Measurements from ENCODE around the gene KCNA2.

KCNA2 gene

GRCh38 chr1:110620250-110620615, 14.1 kb upstream of the KCNA2 start:
- peak overlapping the region; percentile 95 for H3K27ac Mint-ChIP-seq (ENCODE audit: low read depth)
- ATAC-seq (replicated peaks; ENCODE audit: extremely low read depth, poor library complexity, severe bottlenecking) (no peak), DNase-seq (ENCODE audit: low spot score in 2 of 2) (no peak)
- H3K36me3 Mint-ChIP-seq (ENCODE audit: insufficient read depth), result peaks cover 20% of the 10 kb centered on the region
- H3K27me3 Mint-ChIP-seq, result no peaks in the 10 kb centered on the region
- peaks cover 31% of the 10 kb centered on the region for H3K4me1 Mint-ChIP-seq
- no peaks in the 10 kb centered on the region for H3K9me3 Mint-ChIP-seq
- peak overlapping the region; percentile 75 for H3K4me3 Mint-ChIP-seq

DNA sequence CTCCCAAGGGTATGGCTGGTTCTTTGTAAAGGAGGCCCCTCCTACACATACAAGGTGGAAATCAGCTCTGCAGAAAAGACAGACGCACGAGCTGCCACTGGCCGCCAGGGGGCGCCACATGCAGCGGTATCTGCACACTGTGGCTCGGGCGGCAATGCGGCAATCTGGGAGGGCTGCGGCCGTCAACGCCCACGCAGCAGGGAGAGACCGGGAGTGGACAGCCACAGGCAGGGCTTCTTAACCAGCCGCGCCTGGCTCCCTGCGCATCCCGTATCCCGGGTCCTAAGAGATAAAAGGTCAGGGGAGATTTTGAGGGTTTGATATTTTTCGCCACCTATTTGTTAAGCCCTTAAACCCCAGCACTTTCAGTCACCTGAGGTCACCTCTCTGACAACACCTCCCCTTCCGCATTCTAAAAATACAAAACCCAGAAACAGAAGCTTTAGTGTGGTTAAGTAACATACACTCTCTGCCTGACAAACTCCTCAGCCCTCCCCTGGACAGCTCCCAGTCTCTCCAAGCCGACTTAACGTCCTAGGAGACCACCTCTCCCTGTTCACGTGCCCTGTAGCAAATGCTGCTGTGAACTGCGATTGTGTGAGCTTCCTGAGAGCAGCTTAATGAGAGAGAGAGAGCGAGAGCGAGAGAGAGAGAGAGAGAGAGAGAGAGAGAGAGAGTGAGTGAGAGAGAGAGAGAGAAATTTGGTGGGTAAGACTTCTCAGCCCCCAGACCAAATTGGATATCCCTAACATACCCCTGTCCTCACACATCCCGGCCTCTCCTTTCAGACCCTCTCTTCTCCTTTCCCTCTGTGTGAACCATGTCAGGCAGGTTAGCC, 13.5 kb upstream of the KCNA2 start:
- Mint-ChIP-seq H3K4me1 (peaks cover 31% of the 10 kb centered on the region), H3K27me3 (no peaks in the 10 kb centered on the region), H3K9me3 (no peaks in the 10 kb centered on the region), H3K36me3 (ENCODE audit: insufficient read depth) (peaks cover 20% of the 10 kb centered on the region), H3K27ac (ENCODE audit: low read depth) (peak overlapping the region; percentile 95), H3K4me3 (peak overlapping the region; percentile 75)
- DNase-seq (ENCODE audit: low spot score in 2 of 2) (peak; percentile 83 to 90), ATAC-seq (replicated peaks; ENCODE audit: extremely low read depth, poor library complexity, severe bottlenecking) (peak; percentile 90)

DNA sequence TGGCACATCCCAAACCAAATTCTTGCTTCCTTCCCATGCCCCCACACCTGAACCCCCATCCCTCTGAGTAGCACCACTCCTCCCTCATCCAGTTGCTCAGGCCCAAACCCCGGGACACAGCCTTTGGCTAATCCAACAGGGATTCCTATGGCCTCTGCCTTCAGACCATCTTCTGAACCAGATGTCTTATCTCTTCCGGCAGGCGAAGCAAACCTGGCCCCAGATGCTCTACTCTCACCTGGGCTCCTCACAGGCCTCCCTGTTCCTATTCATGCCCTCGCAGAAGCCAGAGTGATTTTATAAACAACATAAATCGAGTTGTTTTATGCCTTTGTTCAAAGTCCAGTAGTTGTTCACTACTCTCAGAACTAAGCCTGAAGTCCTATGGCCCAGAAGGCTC, 12.5 kb upstream of the KCNA2 start:
- Mint-ChIP-seq H3K27ac (ENCODE audit: low read depth) (peak overlapping the region; percentile 95), H3K27me3 (no peaks in the 10 kb centered on the region), H3K36me3 (ENCODE audit: insufficient read depth) (peaks cover 20% of the 10 kb centered on the region), H3K4me1 (peaks cover 31% of the 10 kb centered on the region), H3K9me3 (no peaks in the 10 kb centered on the region), H3K4me3 (no peak overlapping the region)
- DNase-seq (ENCODE audit: low spot score in 2 of 2), result no peak
- ATAC-seq (replicated peaks; ENCODE audit: extremely low read depth, poor library complexity, severe bottlenecking), result no peak

DNA sequence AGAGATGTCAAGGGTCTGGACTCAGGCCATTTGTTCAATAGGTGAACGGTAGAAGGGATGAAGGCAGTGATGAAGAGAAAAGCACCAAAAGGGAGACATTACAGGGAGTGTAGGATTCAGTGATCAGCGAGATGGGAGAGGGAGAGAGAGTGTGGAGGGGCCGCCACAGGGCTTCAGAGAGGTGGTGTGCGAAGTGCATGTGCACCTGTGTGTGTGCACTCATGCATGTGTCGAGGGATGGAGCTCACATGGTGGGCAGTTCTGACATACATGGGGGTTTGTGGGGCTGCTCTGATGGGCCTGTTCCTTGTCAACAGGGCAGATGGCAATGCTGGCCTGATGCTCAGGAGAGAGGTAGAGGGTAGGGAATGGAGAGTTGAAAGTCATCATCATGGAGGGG, 11.4 kb upstream of the KCNA2 start:
- no peak for ATAC-seq (replicated peaks; ENCODE audit: extremely low read depth, poor library complexity, severe bottlenecking)
- Mint-ChIP-seq H3K27me3 (no peaks in the 10 kb centered on the region), H3K27ac (ENCODE audit: low read depth) (no peak overlapping the region), H3K9me3 (no peaks in the 10 kb centered on the region), H3K36me3 (ENCODE audit: insufficient read depth) (peaks cover 20% of the 10 kb centered on the region), H3K4me1 (peaks cover 31% of the 10 kb centered on the region), H3K4me3 (no peak overlapping the region)
- DNase-seq (ENCODE audit: low spot score in 2 of 2), result no peak

DNA sequence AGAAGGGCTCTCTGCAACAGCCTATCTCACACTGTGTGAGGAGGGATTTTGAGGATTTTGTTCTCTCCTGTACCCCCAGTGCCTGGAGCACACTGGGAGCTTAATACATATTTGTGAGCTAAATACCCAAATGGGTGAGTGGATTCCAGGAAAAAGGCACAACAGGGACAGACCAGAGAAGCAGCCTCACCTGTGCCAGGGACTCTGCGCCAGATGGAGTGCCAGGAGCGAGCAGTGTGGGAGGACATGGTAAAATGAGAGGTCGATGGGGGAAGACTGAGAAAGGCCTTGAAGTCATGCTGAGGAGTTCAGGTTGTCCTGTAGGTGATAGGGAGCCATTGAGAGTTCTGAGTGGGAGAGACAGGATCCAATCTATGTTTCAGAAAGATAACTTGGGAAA, 11.0 kb upstream of the KCNA2 start:
- H3K4me1 Mint-ChIP-seq, result peaks cover 31% of the 10 kb centered on the region
- no peaks in the 10 kb centered on the region for H3K27me3 Mint-ChIP-seq
- ATAC-seq (replicated peaks; ENCODE audit: extremely low read depth, poor library complexity, severe bottlenecking), result no peak
- no peak overlapping the region for H3K27ac Mint-ChIP-seq (ENCODE audit: low read depth)
- H3K36me3 Mint-ChIP-seq (ENCODE audit: insufficient read depth), result peaks cover 20% of the 10 kb centered on the region
- H3K4me3 Mint-ChIP-seq, result no peak overlapping the region
- H3K9me3 Mint-ChIP-seq, result no peaks in the 10 kb centered on the region
- no peak for DNase-seq (ENCODE audit: low spot score in 2 of 2)

- ATAC-seq (replicated peaks; ENCODE audit: extremely low read depth, poor library complexity, severe bottlenecking) (no peak), DNase-seq (ENCODE audit: low spot score in 2 of 2) (no peak)
- Mint-ChIP-seq H3K4me3 (no peak overlapping the region), H3K36me3 (ENCODE audit: insufficient read depth) (peaks cover 20% of the 10 kb centered on the region), H3K27ac (ENCODE audit: low read depth) (no peak overlapping the region), H3K27me3 (no peaks in the 10 kb centered on the region), H3K9me3 (no peaks in the 10 kb centered on the region), H3K4me1 (peaks cover 31% of the 10 kb centered on the region)
Observed at GRCh38 chr1:110616587-110616986, 10.4 kb upstream of the KCNA2 start.

GRCh38 chr1:110615548-110616130, 9.5 kb upstream of the KCNA2 start:
- DNase-seq (ENCODE audit: low spot score in 2 of 2), result no peak
- H3K27ac Mint-ChIP-seq (ENCODE audit: low read depth), result no peak overlapping the region
- no peak for ATAC-seq (replicated peaks; ENCODE audit: extremely low read depth, poor library complexity, severe bottlenecking)
- H3K9me3 Mint-ChIP-seq, result no peaks in the 10 kb centered on the region
- H3K27me3 Mint-ChIP-seq, result no peaks in the 10 kb centered on the region
- peaks cover 30% of the 10 kb centered on the region for H3K4me1 Mint-ChIP-seq
- H3K36me3 Mint-ChIP-seq (ENCODE audit: insufficient read depth), result peaks cover 16% of the 10 kb centered on the region
- no peak overlapping the region for H3K4me3 Mint-ChIP-seq

DNA sequence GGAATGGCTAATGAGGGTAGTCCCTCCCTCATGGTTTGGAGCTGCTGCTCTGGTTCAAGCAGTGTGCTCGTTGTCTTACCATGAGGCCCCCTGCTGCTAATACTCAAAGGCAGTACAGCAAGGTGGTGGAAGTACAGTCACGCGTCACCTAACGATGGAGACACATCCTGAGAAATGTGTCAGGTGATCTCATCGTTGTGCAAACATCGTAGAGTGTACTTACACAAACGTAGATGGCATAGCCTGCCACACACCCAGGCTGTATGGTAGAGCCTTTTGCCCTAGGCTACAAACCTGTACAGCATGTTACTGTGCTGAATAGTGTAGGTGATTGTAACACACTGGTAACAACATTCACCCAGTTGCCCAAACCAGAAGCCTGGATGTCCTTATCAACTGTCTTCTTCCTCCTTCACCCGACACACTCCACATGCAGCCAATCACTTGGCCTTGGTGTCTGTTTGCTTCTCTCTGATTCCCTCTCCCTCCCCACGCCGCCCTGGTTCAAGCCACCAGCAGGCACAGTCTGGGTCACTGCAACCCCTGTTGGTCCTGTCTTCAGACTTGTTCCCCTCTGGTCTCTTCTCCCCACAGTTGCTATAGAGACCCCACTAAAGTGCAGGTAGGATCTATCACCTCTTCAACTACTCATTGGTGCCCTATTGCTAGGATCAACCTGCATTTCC, 6.0 kb upstream of the KCNA2 start:
- H3K4me3 Mint-ChIP-seq, result no peak overlapping the region
- ATAC-seq (replicated peaks; ENCODE audit: extremely low read depth, poor library complexity, severe bottlenecking) (no peak), DNase-seq (ENCODE audit: low spot score in 2 of 2) (no peak)
- H3K36me3 Mint-ChIP-seq (ENCODE audit: insufficient read depth), result no peaks in the 10 kb centered on the region
- H3K27me3 Mint-ChIP-seq, result peaks cover 22% of the 10 kb centered on the region
- H3K27ac Mint-ChIP-seq (ENCODE audit: low read depth), result no peak overlapping the region
- peaks cover 17% of the 10 kb centered on the region for H3K4me1 Mint-ChIP-seq
- H3K9me3 Mint-ChIP-seq, result no peaks in the 10 kb centered on the region

DNA sequence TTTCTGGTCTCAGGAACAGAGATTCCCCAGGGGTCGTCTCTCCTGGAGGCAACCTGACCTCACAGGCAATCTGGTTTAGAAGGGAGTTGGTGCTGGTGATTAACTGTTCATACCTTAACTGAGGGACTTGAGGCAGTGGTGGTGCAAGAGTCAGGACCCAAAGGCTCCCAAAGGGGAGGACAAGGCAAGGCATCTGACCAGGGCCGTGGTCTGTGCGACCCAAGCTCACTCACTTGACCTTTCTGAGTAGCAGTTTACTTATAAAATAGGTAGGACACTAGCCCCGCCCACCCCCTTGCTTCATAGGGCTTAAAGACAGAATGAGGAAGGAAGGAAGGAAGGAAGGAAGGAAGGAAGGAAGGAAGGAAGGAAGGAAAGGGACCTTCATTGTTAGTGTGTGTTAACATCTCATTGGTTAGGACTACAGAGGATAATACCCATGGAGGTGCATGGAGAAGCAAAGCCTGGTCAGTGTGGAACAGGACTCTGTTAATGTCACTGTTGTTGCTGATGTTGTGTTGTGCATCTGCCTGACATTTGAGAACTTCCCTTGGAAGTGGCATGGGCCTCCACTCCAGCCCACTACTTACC, 4.6 kb upstream of the KCNA2 start:
- DNase-seq (ENCODE audit: low spot score in 2 of 2) (no peak), ATAC-seq (replicated peaks; ENCODE audit: extremely low read depth, poor library complexity, severe bottlenecking) (no peak)
- H3K27me3 Mint-ChIP-seq, result peaks cover 35% of the 10 kb centered on the region
- peaks cover 3% of the 10 kb centered on the region for H3K36me3 Mint-ChIP-seq (ENCODE audit: insufficient read depth)
- H3K4me3 Mint-ChIP-seq, result no peak overlapping the region
- H3K4me1 Mint-ChIP-seq, result peaks cover 16% of the 10 kb centered on the region
- no peak overlapping the region for H3K27ac Mint-ChIP-seq (ENCODE audit: low read depth)
- no peaks in the 10 kb centered on the region for H3K9me3 Mint-ChIP-seq

DNA sequence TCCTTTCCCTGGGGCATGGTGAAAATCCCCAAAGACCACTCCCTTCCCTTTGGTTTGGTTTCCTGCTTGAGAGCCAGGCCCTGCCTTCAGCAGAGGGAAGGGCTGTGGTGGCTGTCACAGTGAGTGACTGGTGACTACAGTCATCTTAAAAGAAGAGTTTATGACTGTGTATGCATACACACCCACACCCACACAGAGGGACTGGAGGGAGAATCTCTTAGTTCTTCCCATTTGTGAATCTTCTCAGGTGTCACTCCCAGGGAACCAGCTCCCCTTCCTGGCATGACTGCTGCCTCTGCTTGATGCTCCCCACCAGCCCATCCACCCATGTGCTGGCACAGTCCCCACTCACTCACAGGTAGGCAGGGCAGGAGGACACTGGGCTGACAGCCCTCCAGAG, 3.9 kb upstream of the KCNA2 start:
- no peak overlapping the region for H3K27ac Mint-ChIP-seq (ENCODE audit: low read depth)
- no peak for DNase-seq (ENCODE audit: low spot score in 2 of 2)
- peaks cover 11% of the 10 kb centered on the region for H3K4me1 Mint-ChIP-seq
- peaks cover 3% of the 10 kb centered on the region for H3K36me3 Mint-ChIP-seq (ENCODE audit: insufficient read depth)
- H3K27me3 Mint-ChIP-seq, result peaks cover 42% of the 10 kb centered on the region
- no peaks in the 10 kb centered on the region for H3K9me3 Mint-ChIP-seq
- no peak for ATAC-seq (replicated peaks; ENCODE audit: extremely low read depth, poor library complexity, severe bottlenecking)
- H3K4me3 Mint-ChIP-seq, result no peak overlapping the region

- no peak overlapping the region for H3K27ac Mint-ChIP-seq (ENCODE audit: low read depth)
- H3K27me3 Mint-ChIP-seq, result peaks cover 60% of the 10 kb centered on the region
Observed at GRCh38 chr1:110608247-110608646, 2.1 kb upstream of the KCNA2 start.

GRCh38 chr1:110607536-110608230, 1.5 kb upstream of the KCNA2 start:
- Mint-ChIP-seq H3K27ac (ENCODE audit: low read depth) (no peak overlapping the region), H3K4me1 (peaks cover 11% of the 10 kb centered on the region), H3K27me3 (peaks cover 62% of the 10 kb centered on the region), H3K4me3 (peak overlapping the region; percentile 78), H3K9me3 (no peaks in the 10 kb centered on the region), H3K36me3 (ENCODE audit: insufficient read depth) (peaks cover 3% of the 10 kb centered on the region)
- ATAC-seq (replicated peaks; ENCODE audit: extremely low read depth, poor library complexity, severe bottlenecking) (peak; percentile 42), DNase-seq (ENCODE audit: low spot score in 2 of 2) (no peak)

More at GRCh38 chr1:110608247-110608646, 2.1 kb upstream of the KCNA2 start:
- Mint-ChIP-seq H3K4me3 (peak overlapping the region; percentile 78), H3K36me3 (ENCODE audit: insufficient read depth) (peaks cover 3% of the 10 kb centered on the region), H3K4me1 (peaks cover 11% of the 10 kb centered on the region), H3K9me3 (no peaks in the 10 kb centered on the region)
- ATAC-seq (replicated peaks; ENCODE audit: extremely low read depth, poor library complexity, severe bottlenecking), result no peak
- DNase-seq (ENCODE audit: low spot score in 2 of 2), result no peak
